Testis (tissue), 2 donors: ENCODE measurements around the gene INCENP.

ENCODE experiments used
- POLR2A ChIP-seq: fragments of 450-650 bp; IDR thresholded peaks from one replicate; pipeline ENCODE4 v1.6.1; 2017; ENCODE audit warnings: antibody characterized with exemption, mild to moderate bottlenecking, moderate library complexity
- TF ChIP-seq, protein P1 (sequence below), 3 experiments: fragments of 450-650 bp in 2 of 3; fragments of 200-600 bp in 1 of 3; sonication (generic) in 1 of 3; IDR thresholded peaks; one replicate each; pipeline ENCODE4 v1.5.1; 2016 to 2019; ENCODE audit warnings: antibody characterized with exemption in 3 of 3, mild to moderate bottlenecking in 2 of 3, moderate library complexity in 1 of 3

DNA sequence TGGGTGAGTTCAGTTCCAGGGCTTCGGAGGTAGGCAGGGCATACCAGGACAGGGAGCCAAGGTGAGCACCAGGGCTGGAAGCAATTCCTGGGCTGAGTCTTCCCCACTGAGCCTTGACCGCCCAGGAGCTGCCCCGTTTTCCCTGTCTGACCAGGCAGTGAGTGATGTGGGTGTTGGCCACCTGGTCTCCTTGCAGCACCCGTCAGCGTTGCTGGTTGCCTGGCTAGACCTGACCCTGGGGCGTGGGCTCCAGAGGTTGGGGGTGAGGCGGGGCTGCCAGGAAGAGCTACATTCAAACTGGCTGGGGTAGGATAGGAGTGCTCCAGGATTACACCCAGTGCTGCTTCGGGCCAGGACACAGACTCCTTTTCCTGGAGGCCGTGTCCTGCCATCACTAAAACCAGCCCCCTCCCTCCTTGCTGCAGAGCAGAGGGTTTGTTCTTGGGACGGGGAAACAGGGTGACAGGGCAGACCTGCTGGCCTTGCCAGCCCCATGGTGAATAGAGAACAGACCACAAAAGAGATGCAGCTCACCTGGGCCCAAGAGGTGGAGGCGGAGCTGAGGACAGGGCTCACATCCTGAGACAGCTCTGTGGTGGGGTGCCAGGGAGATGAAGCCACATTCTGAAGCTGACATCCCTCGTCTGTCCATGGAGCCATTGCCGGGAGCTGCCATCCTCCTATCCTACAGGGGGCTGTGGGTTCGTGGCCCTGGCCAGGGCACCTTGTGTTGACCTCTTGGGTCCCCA, 14.2 kb downstream of the INCENP start:
- TF ChIP-seq, protein P1, sequence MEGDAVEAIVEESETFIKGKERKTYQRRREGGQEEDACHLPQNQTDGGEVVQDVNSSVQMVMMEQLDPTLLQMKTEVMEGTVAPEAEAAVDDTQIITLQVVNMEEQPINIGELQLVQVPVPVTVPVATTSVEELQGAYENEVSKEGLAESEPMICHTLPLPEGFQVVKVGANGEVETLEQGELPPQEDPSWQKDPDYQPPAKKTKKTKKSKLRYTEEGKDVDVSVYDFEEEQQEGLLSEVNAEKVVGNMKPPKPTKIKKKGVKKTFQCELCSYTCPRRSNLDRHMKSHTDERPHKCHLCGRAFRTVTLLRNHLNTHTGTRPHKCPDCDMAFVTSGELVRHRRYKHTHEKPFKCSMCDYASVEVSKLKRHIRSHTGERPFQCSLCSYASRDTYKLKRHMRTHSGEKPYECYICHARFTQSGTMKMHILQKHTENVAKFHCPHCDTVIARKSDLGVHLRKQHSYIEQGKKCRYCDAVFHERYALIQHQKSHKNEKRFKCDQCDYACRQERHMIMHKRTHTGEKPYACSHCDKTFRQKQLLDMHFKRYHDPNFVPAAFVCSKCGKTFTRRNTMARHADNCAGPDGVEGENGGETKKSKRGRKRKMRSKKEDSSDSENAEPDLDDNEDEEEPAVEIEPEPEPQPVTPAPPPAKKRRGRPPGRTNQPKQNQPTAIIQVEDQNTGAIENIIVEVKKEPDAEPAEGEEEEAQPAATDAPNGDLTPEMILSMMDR (IDR thresholded peaks at IDR 0.05) = no peak
- TF ChIP-seq POLR2A = no peak
